Heart left ventricle (tissue), 16 donors: ENCODE data around the gene OR10H1. TPM values are rescaled to one million over a fixed set of nuclear protein-coding genes. Genes with fewer than 3 reads are reported as not detected.
"Not testable (repeated sequence)": the region's sequence is repeated elsewhere in the genome, so short reads cannot be mapped to it uniquely, and the experiment has no call there.

ENCODE experiments used
- ATAC-seq, 4 donors: fragments of 200-7000 bp; cut with Tn5 transposase; one replicate each; pipeline ENCODE4 v1.9.1; 2020 to 2022; ENCODE audit warnings: moderate library complexity in 4 of 4, mild to moderate bottlenecking in 3 of 4, moderate number of reproducible peaks in 1 of 4
- DNase-seq, 5 donors: peaks; one replicate each; pipeline ENCODE4 v3.0.0-alpha.2; 2020
- H3K27ac ChIP-seq, 12 donors: fragments of 200-600 bp; sonication (generic) in 4 of 12; one replicate each; pipeline versions ENCODE4 v1.5.0 to v1.8.0; 2016 to 2022; ENCODE audit warnings: mild to moderate bottlenecking in 2 of 12
- H3K27me3 ChIP-seq, 9 donors: fragments of 200-600 bp; sonication (generic) in 2 of 9; one replicate each; pipeline versions ENCODE4 v1.5.1 to v1.8.0; 2016 to 2022; ENCODE audit warnings: mild to moderate bottlenecking in 3 of 9
- H3K36me3 ChIP-seq, 9 donors: fragments of 200-600 bp; sonication (generic) in 2 of 9; one replicate each; pipeline versions ENCODE4 v1.5.0 to v1.8.0; 2018 to 2022; ENCODE audit warnings: mild to moderate bottlenecking in 2 of 9
- H3K4me1 ChIP-seq, 12 donors: fragments of 200-600 bp; sonication (generic) in 4 of 12; one replicate each; pipeline versions ENCODE4 v1.5.0 to v1.8.0; 2016 to 2022; ENCODE audit warnings: mild to moderate bottlenecking in 3 of 12
- H3K4me3 ChIP-seq, 12 donors: fragments of 200-600 bp; sonication (generic) in 4 of 12; one replicate each; pipeline versions ENCODE4 v1.5.0 to v1.8.0; 2017 to 2022; ENCODE audit warnings: mild to moderate bottlenecking in 9 of 12, moderate library complexity in 4 of 12
- H3K9me3 ChIP-seq, 12 donors: fragments of 200-600 bp; sonication (generic) in 4 of 12; one replicate each; pipeline versions ENCODE4 v1.5.0 to v1.8.0; 2016 to 2022; ENCODE audit warnings: mild to moderate bottlenecking in 1 of 12
- POLR2A ChIP-seq, 2 donors: fragments of 450-650 bp; IDR thresholded peaks; one replicate each; pipeline ENCODE4 v1.6.1; 2017; ENCODE audit warnings: antibody characterized with exemption in 2 of 2, mild to moderate bottlenecking in 2 of 2, moderate library complexity in 2 of 2
- WGBS, 4 donors: extraction: QIAGEN DNeasy Blood & Tissue Kit in 2 of 4; methylation state at CpG; one replicate each; pipeline versions ENCODE4 v1.1.5 to v1.1.7; 2013 to 2018; 5-methylcytosine and 5-hydroxymethylcytosine counted together
- intact Hi-C, 10 donors: fragments of 100-400 bp; cut with DNase I; formaldehyde crosslinking; loops; one replicate each; pipeline versions ENCODE4 v1.11.1 to v1.14.2; 2022
- polyA plus RNA-seq, 2 donors: library from polyadenylated mRNA; stranded (reverse); fragments of 200-250 nt; gene quantifications; one replicate each; pipeline ENCODE4 v1.2.3, GENCODE V29; 2013
- total RNA-seq, 9 donors: library from RNA; depleted of rRNA in 2 of 9; stranded (reverse); fragments of >200 nt in 2 of 9; fragmentation: NEBNext Ultra II Directional in 3 of 9; extraction: Animal tissue kit (Norgen Biotek cat#: 25700) in 3 of 9; gene quantifications; one replicate each; pipeline versions ENCODE4 v1.1.0 to v1.2.4, GENCODE V29; 2016 to 2023
- TF ChIP-seq, protein P1 (sequence below), 12 donors: fragments of 200-600 bp; sonication (generic) in 4 of 12; IDR thresholded peaks; one replicate each; pipeline versions ENCODE4 v1.5.0 to v1.8.0; 2018 to 2022; ENCODE audit warnings: antibody characterized with exemption in 12 of 12, mild to moderate bottlenecking in 5 of 12
- donor health status: ischemic (EF 13 %, LVEDD 7.1; RV severe dilation, severe dysfunction).
- donor health status: healthy with polysubstance abuse.
- donor health status: DM: no; HTN: yes; CAD: no.
- donor health status: DM: no; HTN: no; CAD: no.
- donor health status: ischemic (EF 25% LVEDD 6.9; RV normal size, moderate dysfunction).
- donor health status: ischemic (EF 25% LVEDD 5.7; RV mildly dilated, moderate dysfunction).
- donor health status: healthy.
- donor health status: DM: yes; HTN: yes; CAD: no.
- donor health status: ischemic (EF 35%, LVEDD 5.7; RV mildly dilated, moderate dysfunction).
- donor health status: nonischemic (EF 11% LVEDD 7.7; RV severe dilation, severe dysfunction).
- donor health status: DM: yes; HTN: yes; CAD: no.
- donor health status: PGD.
- donor health status: ischemic (EF 29% LVEDD 5.4; RV normal size, mild dysfunction).
- donor health status: nonischemic (EF 23%, LVEDD 6.1; RV moderate dilation, normal function).

Gene OR10H1
- total and polyA plus RNA-seq, 11 donors, result 0.07 TPM; not detected in 10

DNA sequence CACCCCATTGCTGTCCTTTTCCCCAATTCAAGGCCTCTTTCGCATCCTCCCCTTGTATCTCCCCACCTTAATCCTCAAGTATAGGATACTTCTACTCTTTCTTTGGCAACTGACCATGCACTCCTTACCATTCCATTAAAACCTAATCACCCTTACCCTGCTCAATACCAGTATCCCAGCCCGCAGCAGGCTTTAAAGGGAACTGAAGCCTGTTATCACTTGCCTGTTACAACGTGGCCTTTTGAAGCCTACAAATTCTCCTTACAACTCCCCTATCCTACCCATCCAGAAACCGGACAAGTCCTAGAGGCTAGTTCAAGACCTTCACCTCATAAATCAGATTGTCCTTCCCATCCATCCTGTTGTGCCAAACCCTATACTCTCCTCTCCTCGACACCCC, 16.2 kb upstream of the OR10H1 start:
- Histone ChIP-seq H3K27ac (no peak overlapping the region), H3K9me3 (no peaks in the 10 kb centered on the region), H3K27me3 (peaks cover 0 to 21% (median 0%) of the 10 kb centered on the region in 9 donors), H3K4me3 (no peak overlapping the region), H3K4me1 (peaks cover 0 to 7% (median 5%) of the 10 kb centered on the region in 12 donors), H3K36me3 (no peaks in the 10 kb centered on the region)
- intact Hi-C loops, result no loop called here
- 75 to 84% (median 81%) methylated on average over 5 of the region's 5 CpGs for WGBS, 4 donors
- TF ChIP-seq, protein P1, sequence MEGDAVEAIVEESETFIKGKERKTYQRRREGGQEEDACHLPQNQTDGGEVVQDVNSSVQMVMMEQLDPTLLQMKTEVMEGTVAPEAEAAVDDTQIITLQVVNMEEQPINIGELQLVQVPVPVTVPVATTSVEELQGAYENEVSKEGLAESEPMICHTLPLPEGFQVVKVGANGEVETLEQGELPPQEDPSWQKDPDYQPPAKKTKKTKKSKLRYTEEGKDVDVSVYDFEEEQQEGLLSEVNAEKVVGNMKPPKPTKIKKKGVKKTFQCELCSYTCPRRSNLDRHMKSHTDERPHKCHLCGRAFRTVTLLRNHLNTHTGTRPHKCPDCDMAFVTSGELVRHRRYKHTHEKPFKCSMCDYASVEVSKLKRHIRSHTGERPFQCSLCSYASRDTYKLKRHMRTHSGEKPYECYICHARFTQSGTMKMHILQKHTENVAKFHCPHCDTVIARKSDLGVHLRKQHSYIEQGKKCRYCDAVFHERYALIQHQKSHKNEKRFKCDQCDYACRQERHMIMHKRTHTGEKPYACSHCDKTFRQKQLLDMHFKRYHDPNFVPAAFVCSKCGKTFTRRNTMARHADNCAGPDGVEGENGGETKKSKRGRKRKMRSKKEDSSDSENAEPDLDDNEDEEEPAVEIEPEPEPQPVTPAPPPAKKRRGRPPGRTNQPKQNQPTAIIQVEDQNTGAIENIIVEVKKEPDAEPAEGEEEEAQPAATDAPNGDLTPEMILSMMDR (IDR thresholded peaks at IDR 0.05), result no peak
- no peak for TF ChIP-seq POLR2A (IDR thresholded peaks at IDR 0.05)
- ATAC-seq (no peak), DNase-seq (no peak)

DNA sequence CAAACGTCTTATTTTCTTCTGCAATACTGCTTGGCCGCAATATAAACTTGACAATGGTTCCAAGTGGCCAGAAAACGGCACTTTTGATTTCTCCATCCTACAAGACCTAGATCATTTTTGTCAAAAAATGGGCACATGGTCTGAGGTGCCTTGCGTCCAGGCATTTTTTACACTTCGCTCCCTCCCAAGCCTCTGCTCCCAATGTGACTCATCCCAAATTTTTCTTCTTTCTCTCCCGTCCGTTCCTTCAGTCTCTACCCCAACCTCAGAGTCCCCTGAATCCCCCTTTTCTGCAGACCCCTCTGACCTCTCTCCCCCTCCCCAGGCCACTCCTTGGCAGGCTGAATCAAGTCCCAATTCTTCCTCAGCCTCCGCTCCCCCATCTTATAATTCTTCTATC, 14.3 kb upstream of the OR10H1 start:
- 80 to 91% (median 84%) methylated on average over 8 of the region's 8 CpGs for WGBS, 4 donors

DNA sequence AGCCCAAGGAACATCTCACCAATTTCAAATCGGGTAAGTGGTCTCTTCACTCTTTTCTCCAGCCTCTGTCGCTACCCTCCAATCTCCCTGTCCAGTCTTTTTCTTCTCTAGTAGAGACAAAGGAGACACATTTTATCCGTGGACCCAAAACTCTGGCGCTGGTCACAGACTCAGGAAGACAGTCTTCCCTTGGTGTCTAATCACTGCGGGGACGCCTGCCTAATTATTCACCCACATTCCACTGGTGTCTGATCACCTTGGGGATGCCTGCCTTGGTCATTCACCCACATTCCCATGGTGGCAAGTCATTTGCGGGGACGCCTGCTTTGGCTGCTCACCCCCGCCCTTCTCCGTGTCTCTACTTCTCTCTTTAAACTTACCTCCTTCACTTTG, 13.8 kb upstream of the OR10H1 start:
- H3K9me3 ChIP-seq, result no peaks in the 10 kb centered on the region
- no peaks in the 10 kb centered on the region for H3K36me3 ChIP-seq
- DNase-seq, result no peak
- H3K27me3 ChIP-seq, result peaks cover 0 to 21% (median 0%) of the 10 kb centered on the region in 9 donors
- no peak overlapping the region for H3K27ac ChIP-seq
- intact Hi-C loops, result no loop called here
- ATAC-seq, result no peak
- no peak for TF ChIP-seq POLR2A (IDR thresholded peaks at IDR 0.05)
- TF ChIP-seq, protein P1 (IDR thresholded peaks at IDR 0.05), result no peak
- no peak overlapping the region for H3K4me3 ChIP-seq
- H3K4me1 ChIP-seq, result no peaks in the 10 kb centered on the region
- 86 to 92% (median 88%) methylated on average over 10 of the region's 10 CpGs for WGBS, 4 donors

More for the DNA sequence above, 14.3 kb upstream of the OR10H1 start:
- Histone ChIP-seq H3K27ac (no peak overlapping the region), H3K9me3 (no peaks in the 10 kb centered on the region), H3K4me3 (no peak overlapping the region), H3K36me3 (no peaks in the 10 kb centered on the region), H3K27me3 (peaks cover 0 to 21% (median 0%) of the 10 kb centered on the region in 9 donors), H3K4me1 (no peaks in the 10 kb centered on the region)
- DNase-seq (no peak), ATAC-seq (no peak)
- TF ChIP-seq, protein P1 (IDR thresholded peaks at IDR 0.05), result no peak
- no peak for TF ChIP-seq POLR2A (IDR thresholded peaks at IDR 0.05)
- intact Hi-C loops, result no loop called here

DNA sequence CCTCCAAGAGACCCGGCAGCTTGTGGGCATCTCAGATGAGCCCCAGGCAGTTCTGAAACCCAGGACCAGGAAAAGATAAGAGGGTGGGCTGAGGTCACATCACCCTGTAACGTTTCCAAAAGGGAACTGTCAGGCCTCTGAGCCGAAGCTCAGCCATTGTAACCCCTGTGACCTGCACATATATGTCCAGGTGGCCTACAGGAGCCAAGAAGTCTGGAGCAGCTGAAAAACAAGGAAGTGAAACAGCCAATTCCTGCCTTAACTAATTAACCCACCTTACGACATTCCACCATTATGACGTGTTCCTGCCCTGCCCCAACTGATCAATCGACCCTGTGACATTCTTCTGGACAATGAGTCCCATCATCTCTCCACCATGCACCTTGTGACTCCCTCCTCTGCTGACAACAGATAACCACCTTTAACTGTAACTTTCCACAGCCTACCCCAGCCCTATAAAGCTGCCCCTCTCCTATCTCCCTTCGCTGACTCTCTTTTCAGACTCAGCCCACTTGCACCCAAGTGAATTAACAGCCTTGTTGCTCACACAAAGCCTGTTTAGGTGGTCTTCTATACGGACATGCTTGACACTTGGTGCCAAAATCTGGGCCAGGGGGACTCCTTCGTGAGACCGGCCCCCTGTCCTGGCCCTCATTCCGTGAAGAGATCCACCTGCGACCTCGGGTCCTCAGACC, 13.3 kb upstream of the OR10H1 start:
- 50 to 65% (median 54%) methylated on average over 13 of the region's 13 CpGs for WGBS, 4 donors

More for the DNA sequence above, 13.3 kb upstream of the OR10H1 start:
- H3K36me3 ChIP-seq, intact Hi-C loops, DNase-seq, H3K27ac ChIP-seq, ATAC-seq, H3K4me3 ChIP-seq, H3K9me3 ChIP-seq, H3K4me1 ChIP-seq: not testable (repeated sequence)
- H3K27me3 ChIP-seq, result peaks cover 0 to 21% (median 0%) of the 10 kb centered on the region in 9 donors
